ENCODE measurements around the gene OSTN.

DNA sequence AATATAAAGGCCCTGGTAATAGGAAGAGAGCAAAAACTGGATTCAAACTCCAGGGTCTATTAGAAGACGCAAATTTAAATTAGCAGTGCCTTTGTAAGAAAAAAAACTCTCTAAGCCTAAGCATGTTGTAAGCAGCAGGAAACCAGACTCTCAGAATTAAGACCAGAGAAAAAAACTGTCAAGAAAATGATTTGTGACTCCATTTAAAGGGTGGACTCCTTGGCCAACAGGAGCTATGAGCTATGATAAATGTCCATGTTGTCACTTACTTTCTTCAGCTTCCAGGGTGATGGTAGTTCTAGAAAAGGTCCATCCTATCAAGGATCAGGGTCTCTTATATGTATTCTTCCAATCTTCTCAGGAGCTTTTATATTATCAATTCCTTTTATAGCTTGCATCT, 95.2 kb downstream of the OSTN start:
- TF ChIP-seq, protein P1, sequence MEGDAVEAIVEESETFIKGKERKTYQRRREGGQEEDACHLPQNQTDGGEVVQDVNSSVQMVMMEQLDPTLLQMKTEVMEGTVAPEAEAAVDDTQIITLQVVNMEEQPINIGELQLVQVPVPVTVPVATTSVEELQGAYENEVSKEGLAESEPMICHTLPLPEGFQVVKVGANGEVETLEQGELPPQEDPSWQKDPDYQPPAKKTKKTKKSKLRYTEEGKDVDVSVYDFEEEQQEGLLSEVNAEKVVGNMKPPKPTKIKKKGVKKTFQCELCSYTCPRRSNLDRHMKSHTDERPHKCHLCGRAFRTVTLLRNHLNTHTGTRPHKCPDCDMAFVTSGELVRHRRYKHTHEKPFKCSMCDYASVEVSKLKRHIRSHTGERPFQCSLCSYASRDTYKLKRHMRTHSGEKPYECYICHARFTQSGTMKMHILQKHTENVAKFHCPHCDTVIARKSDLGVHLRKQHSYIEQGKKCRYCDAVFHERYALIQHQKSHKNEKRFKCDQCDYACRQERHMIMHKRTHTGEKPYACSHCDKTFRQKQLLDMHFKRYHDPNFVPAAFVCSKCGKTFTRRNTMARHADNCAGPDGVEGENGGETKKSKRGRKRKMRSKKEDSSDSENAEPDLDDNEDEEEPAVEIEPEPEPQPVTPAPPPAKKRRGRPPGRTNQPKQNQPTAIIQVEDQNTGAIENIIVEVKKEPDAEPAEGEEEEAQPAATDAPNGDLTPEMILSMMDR (IDR thresholded peaks at IDR 0.05), result no peak
- TF ChIP-seq POLR2A (IDR thresholded peaks at IDR 0.05; ENCODE audit: low read depth) (no peak), EP300 (IDR thresholded peaks at IDR 0.05) (no peak)
